H1 (cell line): Measurements from ENCODE around the gene CRAT. TPM values are rescaled to one million over a fixed set of nuclear protein-coding genes. Genes with fewer than 3 reads are reported as not detected.

Source experiments
- CTCF ChIA-PET: fragments of 300-600 bp; sonication (Branson Sonifier 250); formaldehyde crosslinking; loops from one replicate; lab custom pipeline; 2021; ENCODE audit not compliant: partially characterized antibody; lab: Charles Lee
- POLR2A ChIA-PET: fragments of 300-600 bp; sonication (Branson Sonifier 250); formaldehyde crosslinking; loops from one replicate; lab custom pipeline; 2021; ENCODE audit warnings: inconsistent platforms; ENCODE audit not compliant: partially characterized antibody; lab: Charles Lee
- DNase-seq, 2 experiments: peaks; one replicate each; pipeline versions ENCODE4 v3.0.0 to v3.0.0-alpha.2; 2010 to 2022; ENCODE audit warnings: low spot score in 2 of 2, low read depth in 1 of 2, mixed read lengths in 1 of 2
- FAIRE-seq: peaks from 2 replicates; lab custom pipeline; 2011; peaks lifted over from hg19 to GRCh38; lab: Jason Lieb, UNC
- H2AFZ ChIP-seq: 2 replicates; pipeline ENCODE4 v1.8.1; 2012; ENCODE audit warnings: low read length, inconsistent platforms
- H2AK5ac ChIP-seq: 2 replicates; pipeline ENCODE4 v1.6.1; 2013; ENCODE audit warnings: low read depth, low read length
- H2BK120ac ChIP-seq: replicated peaks from 2 replicates; pipeline ENCODE3; 2013; ENCODE audit warnings: low read depth, low read length, inconsistent platforms
- H2BK12ac ChIP-seq: 2 replicates; pipeline ENCODE4 v1.6.1; 2013; ENCODE audit warnings: low read depth, low read length
- H2BK15ac ChIP-seq: 2 replicates; pipeline ENCODE4 v1.6.1; 2013; ENCODE audit warnings: low read length
- H2BK20ac ChIP-seq: 2 replicates; pipeline ENCODE4 v1.6.1; 2013; ENCODE audit warnings: low read length
- H2BK5ac ChIP-seq: 2 replicates; pipeline ENCODE4 v1.6.1; 2013; ENCODE audit warnings: low read depth, low read length
- H3K14ac ChIP-seq: 2 replicates; pipeline ENCODE4 v1.6.1; 2013; ENCODE audit warnings: inconsistent platforms; ENCODE audit not compliant: insufficient read length
- H3K18ac ChIP-seq: 2 replicates; pipeline ENCODE4 v1.6.1; 2013; ENCODE audit warnings: low read length; ENCODE audit errors: extremely low read depth
- H3K23ac ChIP-seq: 2 replicates; pipeline ENCODE4 v1.6.1; 2013; ENCODE audit warnings: inconsistent platforms; ENCODE audit not compliant: insufficient read length
- H3K23me2 ChIP-seq: 2 replicates; pipeline ENCODE4 v1.6.1; 2013; ENCODE audit warnings: low read depth, low read length
- H3K27ac ChIP-seq: 2 replicates; pipeline ENCODE4 v1.6.1; 2011; ENCODE audit warnings: low read depth, low read length, inconsistent platforms
- H3K27me3 ChIP-seq, 4 experiments: replicated peaks in 1 of 4; 1 replicate in 1 of 4; 2 replicates in 3 of 4; pipeline versions ENCODE4 v1.6.1 to v1.8.1; 2011 to 2013; ENCODE audit warnings: low read length in 3 of 4, mild to moderate bottlenecking in 3 of 4, inconsistent platforms in 2 of 4, mixed read lengths in 2 of 4, moderate library complexity in 1 of 4; ENCODE audit not compliant: control insufficient read depth in 3 of 4, insufficient read depth in 3 of 4; ENCODE audit errors: extremely low read depth in 1 of 4
- H3K36me3 ChIP-seq, 4 experiments: 2 replicates each; pipeline versions ENCODE4 v1.6.1 to v1.8.1; 2011 to 2013; ENCODE audit warnings: mild to moderate bottlenecking in 4 of 4, low read length in 3 of 4, moderate library complexity in 2 of 4, control low read depth in 1 of 4, inconsistent platforms in 1 of 4; ENCODE audit not compliant: insufficient read depth in 4 of 4, control insufficient read depth in 2 of 4
- H3K4ac ChIP-seq: replicated peaks from 2 replicates; pipeline ENCODE3; 2013; ENCODE audit warnings: low read length, low read depth, mixed read lengths, inconsistent platforms; ENCODE audit not compliant: insufficient read length
- H3K4me1 ChIP-seq, 4 experiments: replicated peaks in 1 of 4; 1 replicate in 1 of 4; 2 replicates in 3 of 4; pipeline versions ENCODE4 v1.6.1 to v1.8.1; 2011 to 2013; ENCODE audit warnings: low read length in 3 of 4, inconsistent platforms in 2 of 4, mixed read lengths in 1 of 4; ENCODE audit not compliant: insufficient read depth in 4 of 4, control insufficient read depth in 3 of 4
- H3K4me2 ChIP-seq, 2 experiments: 2 replicates each; pipeline versions ENCODE4 v1.6.1 to v1.8.1; 2011 to 2013; ENCODE audit warnings: low read depth in 2 of 2, low read length in 2 of 2, control low read depth in 1 of 2, inconsistent platforms in 1 of 2, mild to moderate bottlenecking in 1 of 2; ENCODE audit not compliant: insufficient read depth in 1 of 2
- H3K4me3 ChIP-seq, 4 experiments: fragments of 200-600, 300-600 bp in 1 of 4; sonication (generic), shearing (Covaris generic), sonication (Bioruptor Twin) in 1 of 4; 2 replicates each; pipeline versions ENCODE4 v1.5.1 to v1.8.1; 2011 to 2016; ENCODE audit warnings: low read length in 4 of 4, low read depth in 3 of 4, control low read depth in 2 of 4, inconsistent platforms in 2 of 4, mild to moderate bottlenecking in 2 of 4, mixed read lengths in 1 of 4, moderate library complexity in 1 of 4; ENCODE audit not compliant: insufficient read depth in 2 of 4; ENCODE audit errors: extremely low read depth in 1 of 4
- H3K56ac ChIP-seq: replicated peaks from 2 replicates; pipeline ENCODE3; 2013; ENCODE audit warnings: low read depth, mild to moderate bottlenecking, mixed read lengths, low read length, inconsistent platforms; ENCODE audit not compliant: insufficient read length
- H3K79me1 ChIP-seq: 2 replicates; pipeline ENCODE4 v1.6.1; 2013; ENCODE audit warnings: low read depth, low read length, control low read depth
- H3K79me2 ChIP-seq, 2 experiments: 2 replicates each; pipeline versions ENCODE4 v1.6.1 to v1.8.1; 2012 to 2013; ENCODE audit warnings: low read length in 2 of 2, mild to moderate bottlenecking in 2 of 2, inconsistent platforms in 1 of 2; ENCODE audit not compliant: insufficient read depth in 2 of 2, control insufficient read depth in 1 of 2
- H3K9ac ChIP-seq, 4 experiments: replicated peaks in 1 of 4; 1 replicate in 1 of 4; 2 replicates in 3 of 4; pipeline versions ENCODE4 v1.6.1 to v1.8.1; 2011 to 2013; ENCODE audit warnings: low read depth in 3 of 4, low read length in 3 of 4, control low read depth in 2 of 4, mild to moderate bottlenecking in 2 of 4, moderate library complexity in 2 of 4, inconsistent platforms in 1 of 4; ENCODE audit errors: extremely low read depth in 1 of 4
- H3K9me3 ChIP-seq, 2 experiments: 2 replicates each; pipeline versions ENCODE4 v1.6.1 to v1.8.1; 2012 to 2013; ENCODE audit warnings: mild to moderate bottlenecking in 2 of 2, moderate library complexity in 2 of 2, control low read depth in 1 of 2, inconsistent platforms in 1 of 2, low read depth in 1 of 2, low read length in 1 of 2, mixed read lengths in 1 of 2; ENCODE audit not compliant: insufficient read depth in 2 of 2
- H4K20me1 ChIP-seq, 2 experiments: replicated peaks in 1 of 2; 2 replicates each; pipeline versions ENCODE3 to v1.8.1; 2011 to 2013; ENCODE audit warnings: inconsistent platforms in 2 of 2, low read length in 2 of 2, mild to moderate bottlenecking in 1 of 2; ENCODE audit not compliant: insufficient read depth in 2 of 2, control insufficient read depth in 1 of 2
- H4K5ac ChIP-seq: 2 replicates; pipeline ENCODE4 v1.6.1; 2013; ENCODE audit warnings: low read length, low read depth, mixed read lengths, inconsistent platforms; ENCODE audit not compliant: insufficient read length
- H4K8ac ChIP-seq: 2 replicates; pipeline ENCODE4 v1.8.0; 2013; ENCODE audit warnings: mild to moderate bottlenecking, moderate library complexity, low read length, inconsistent platforms; ENCODE audit not compliant: insufficient read depth; ENCODE audit errors: extremely low read depth
- H4K91ac ChIP-seq: replicated peaks from 2 replicates; pipeline ENCODE3; 2013; ENCODE audit warnings: low read length, mixed read lengths, inconsistent platforms; ENCODE audit not compliant: insufficient read length
- CBX5 ChIP-seq: fragments of 300-800, 300-1000 bp; sonication (generic); IDR thresholded peaks from 2 replicates; pipeline ENCODE4 v1.7.1; 2016; ENCODE audit warnings: antibody characterized with exemption, low read length, low read depth
- CREB1 ChIP-seq: IDR thresholded peaks from 2 replicates; pipeline ENCODE4 v1.6.1; 2012; ENCODE audit warnings: inconsistent platforms
- GTF2F1 ChIP-seq: IDR thresholded peaks from 2 replicates; pipeline ENCODE4 v1.6.1; 2012; ENCODE audit warnings: low read depth, low read length, improper control_type of control experiment, borderline replicate concordance
- HDAC6 ChIP-seq: IDR thresholded peaks from one replicate; pipeline ENCODE4 v1.7.1; 2012; ENCODE audit warnings: low read depth, mild to moderate bottlenecking, inconsistent platforms, low read length, moderate library complexity
- KDM4A ChIP-seq: IDR thresholded peaks from one replicate; pipeline ENCODE4 v1.7.1; 2012; ENCODE audit warnings: low read depth, mild to moderate bottlenecking, moderate library complexity, low read length, inconsistent platforms; ENCODE audit not compliant: severe bottlenecking
- KDM5A ChIP-seq: fragments of 200-600 bp; IDR thresholded peaks from 2 replicates; pipeline ENCODE4 v1.7.1; 2012; ENCODE audit warnings: mild to moderate bottlenecking, low read length, inconsistent platforms, mixed read lengths
- SAP30 ChIP-seq: fragments of 300-600 bp; sonication (generic); IDR thresholded peaks from 2 replicates; pipeline ENCODE4 v1.7.1; 2012; ENCODE audit warnings: low read length, moderate library complexity, mild to moderate bottlenecking, inconsistent platforms; ENCODE audit not compliant: insufficient read depth, insufficient replicate concordance
- SRF ChIP-seq: IDR thresholded peaks from 2 replicates; pipeline ENCODE4 v1.6.1; 2011; ENCODE audit warnings: mild to moderate bottlenecking, low read depth, low read length, moderate library complexity
- TAF7 ChIP-seq: optimal IDR thresholded peaks from 2 replicates; pipeline ENCODE3; 2011; ENCODE audit warnings: low read depth, mild to moderate bottlenecking, inconsistent platforms, low read length, moderate library complexity, borderline replicate concordance
- WGBS, 2 experiments: shearing (Covaris generic) in 1 of 2; methylation state at CpG; one replicate each; pipeline versions ENCODE4 v1.1.6 to v1.1.7; 2013 to 2015; ENCODE audit warnings: low lambda C conversion rate in 2 of 2, mixed read lengths in 2 of 2, inconsistent platforms in 1 of 2, low coverage in 1 of 2, missing lambda C conversion rate in 1 of 2; ENCODE audit not compliant: insufficient replicate concordance in 2 of 2, insufficient coverage in 1 of 2, insufficient read length in 1 of 2; ENCODE audit errors: extremely low coverage in 1 of 2, missing lambda C conversion rate in 1 of 2; 5-methylcytosine and 5-hydroxymethylcytosine counted together
- polyA plus RNA-seq, 7 experiments: library from polyadenylated mRNA; depleted of rRNA in 3 of 7; stranded (reverse) in 5 of 7; unstranded in 2 of 7; fragments of >200 nt in 5 of 7; fragments of 200-250 nt in 2 of 7; gene quantifications; 1 replicate in 5 of 7; 2 replicates in 1 of 7; 4 replicates in 1 of 7; pipeline versions ENCODE4 v1.2.1 to v1.2.3, GENCODE V29; 2011 to 2013; ENCODE audit warnings: missing spikeins in 2 of 7, mixed read lengths in 2 of 7
- total RNA-seq: library from RNA; stranded (reverse); fragmentation: NEBNext Ultra II Directional; extraction: Animal tissue kit (Norgen Biotek cat#: 25700); gene quantifications from 2 replicates; pipeline ENCODE4 v1.2.1, GENCODE V29; 2021

CRAT gene
- total and polyA plus RNA-seq, 2 of the 8 experiments (the other 6 are each of a cell fraction or from before 2014, with no cell fraction given), result 8.2 to 17.3 TPM

GRCh38 chr9:129138144-129138462 is 27.5 kb upstream of the CRAT start:
- Histone ChIP-seq H3K9ac (no peak overlapping the region), H3K56ac (no peak overlapping the region), H2AK5ac (no peak overlapping the region), H2BK20ac (no peak overlapping the region), H3K36me3 (peaks cover 2 to 27% (median 16%) of the 10 kb centered on the region in 4 experiments; a peak in 7 of 8 replicates), H3K27me3 (no peaks in the 10 kb centered on the region), H3K79me1 (0 out of 2 replicates have a peak, but pooled peaks cover 4% of the 10 kb centered on the region), H3K14ac (no peak overlapping the region), H4K91ac (no peak overlapping the region), H3K23me2 (peaks cover 11% of the 10 kb centered on the region; the same call in 1 of the 2 replicates), H3K4me2 (no peak overlapping the region), H2BK15ac (no peak overlapping the region), H2AFZ (no peak overlapping the region), H3K18ac (no peak overlapping the region), H2BK120ac (no peak overlapping the region), H4K8ac (no peak overlapping the region), H2BK5ac (no peak overlapping the region), H3K79me2 (peaks cover 2 to 11% of the 10 kb centered on the region in 2 experiments; a peak in 2 of 4 replicates), H3K9me3 (no peaks in the 10 kb centered on the region), H3K23ac (no peak overlapping the region), H4K5ac (no peak overlapping the region), H2BK12ac (no peak overlapping the region), H3K4ac (no peak overlapping the region), H3K27ac (no peak overlapping the region), H3K4me3 (no peak overlapping the region), H3K4me1 (peaks cover 23 to 34% (median 29%) of the 10 kb centered on the region in 4 experiments), H4K20me1 (peaks cover 0 to 2% of the 10 kb centered on the region in 2 experiments)
- no peak for DNase-seq
- POLR2A ChIA-PET, result interaction anchor here (1.1 to 3.4 kb wide), 5 partner anchors 8 to 473 kb away, joined by 3 to 28 read pairs (median 6); partner anchors contain the start of gene IER5L
- CTCF ChIA-PET, result interaction anchor here (0.6 to 36.8 kb wide), 27 partner anchors 8 to 485 kb away, joined by 3 to 831 read pairs (median 6); partner anchors contain the start of genes C9orf50, IER5L and NTMT1
- 89% methylated on average over 9 of the region's 9 CpGs; no CpG with 5 or more reads in 1 of the 2 experiments for WGBS, 2 experiments
- no peak for FAIRE-seq
- TF ChIP-seq SRF, result no peak
- no peak for TF ChIP-seq KDM4A
- no peak for TF ChIP-seq TAF7
- no peak for TF ChIP-seq CBX5
- no peak for TF ChIP-seq HDAC6
- TF ChIP-seq SAP30, result no peak
- no peak for TF ChIP-seq CREB1
- no peak for TF ChIP-seq GTF2F1
- TF ChIP-seq KDM5A, result no peak
